HG02885 (cell line): ENCODE results near the gene TSPAN4.

Source experiments
- ATAC-seq: cut with Tn5 transposase; IDR thresholded peaks from one replicate; pipeline ENCODE4 v1.9.1; 2021; ENCODE audit warnings: mild to moderate bottlenecking; ENCODE audit not compliant: unreplicated experiment, poor library complexity

Gene TSPAN4

GRCh38 chr11:899724-900123, 57.1 kb downstream of the TSPAN4 start:
- ATAC-seq = no peak

- no peak for ATAC-seq
These were observed 57.9 kb downstream of the TSPAN4 start for GRCh38 chr11:900545-900944.

DNA sequence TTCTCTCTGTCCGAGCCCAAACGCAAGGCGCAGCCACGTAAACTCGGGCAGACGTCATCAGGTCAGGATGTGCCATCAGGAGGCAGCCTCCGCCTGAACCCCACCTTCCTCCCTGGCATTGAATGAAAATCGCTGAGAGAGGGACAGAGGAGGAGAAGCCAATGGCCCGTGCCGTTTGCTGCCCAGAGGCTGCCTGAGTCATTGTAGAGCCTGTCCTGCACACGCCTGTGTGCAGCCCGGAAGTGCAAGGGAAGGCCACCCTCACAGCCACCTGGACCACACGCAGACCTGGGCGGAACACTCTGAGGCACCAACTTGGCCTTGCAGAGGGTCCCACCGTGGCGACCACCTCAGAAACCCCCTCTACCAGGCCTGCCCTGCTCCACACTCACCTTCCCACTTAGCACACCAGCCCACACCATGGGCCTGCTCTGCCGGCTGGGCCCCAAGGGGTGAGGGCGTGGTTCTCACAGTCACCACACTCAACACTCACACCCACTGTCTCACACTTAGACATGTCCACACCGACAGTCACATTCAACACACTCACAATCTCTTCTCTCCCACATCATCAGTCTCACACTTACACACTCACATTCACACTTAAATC, 58.9 kb downstream of the TSPAN4 start:
- ATAC-seq = no peak

DNA sequence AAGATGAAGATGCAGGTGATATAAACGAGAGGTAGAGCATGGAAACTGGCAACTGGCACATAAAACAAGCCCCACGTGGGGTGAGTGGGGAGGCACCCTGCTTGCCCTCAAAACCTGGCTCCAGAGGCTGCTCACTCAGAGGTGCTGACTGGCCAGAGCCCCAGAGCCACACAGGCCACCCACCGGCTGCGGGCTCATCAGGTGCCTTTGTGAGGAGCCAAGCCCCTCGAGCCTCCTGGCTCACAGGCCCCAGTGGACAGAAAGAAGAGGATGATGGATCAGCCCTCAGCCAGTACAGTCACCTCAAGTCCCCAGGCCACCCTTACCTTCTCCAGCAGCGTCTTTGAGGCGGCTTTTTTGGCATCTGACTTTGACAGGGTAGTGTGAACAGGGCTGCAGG, 61.7 kb downstream of the TSPAN4 start:
- no peak for ATAC-seq

- ATAC-seq = no peak
These were observed 63.3 kb downstream of the TSPAN4 start for GRCh38 chr11:905952-906351.

DNA sequence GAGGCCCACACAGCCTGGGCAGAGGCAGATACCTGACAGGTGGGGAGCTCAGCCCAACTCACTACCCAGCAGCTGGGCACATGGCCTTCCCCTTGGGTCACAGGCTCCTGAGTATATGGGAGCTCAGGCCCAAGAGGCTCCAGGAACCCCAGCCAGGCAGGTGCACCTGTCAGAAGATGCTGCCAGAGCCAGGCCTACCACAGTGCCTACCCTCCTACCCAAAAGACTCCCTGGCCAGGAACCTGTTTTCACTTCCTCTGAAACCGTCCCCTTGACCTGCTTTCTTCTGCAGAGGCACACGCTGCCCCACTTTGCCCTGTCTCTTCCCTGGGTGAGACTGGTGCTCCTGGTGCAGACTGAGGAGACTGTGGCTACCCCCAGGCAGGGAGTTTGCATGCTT, 65.0 kb downstream of the TSPAN4 start:
- ATAC-seq = no peak

DNA sequence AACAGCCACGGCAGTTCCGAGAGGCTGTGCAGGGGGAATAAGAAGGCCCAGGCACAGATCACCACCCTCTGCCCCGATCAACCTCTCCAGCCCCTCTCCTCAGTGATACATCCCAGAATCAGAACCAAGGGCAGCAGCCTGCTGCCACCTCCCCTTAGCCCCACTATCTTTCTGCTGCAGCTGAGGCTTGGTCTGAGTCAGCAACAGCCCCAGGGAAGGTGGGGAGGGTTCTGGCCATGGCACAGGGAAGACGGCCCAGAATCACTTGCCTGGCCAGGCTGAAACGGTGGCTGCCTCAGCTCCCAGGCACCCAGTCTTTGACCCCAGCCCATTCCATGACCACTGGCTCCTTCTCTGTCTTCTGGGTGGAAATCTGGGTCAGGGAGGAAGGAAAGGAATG, 65.6 kb downstream of the TSPAN4 start:
- no peak for ATAC-seq

DNA sequence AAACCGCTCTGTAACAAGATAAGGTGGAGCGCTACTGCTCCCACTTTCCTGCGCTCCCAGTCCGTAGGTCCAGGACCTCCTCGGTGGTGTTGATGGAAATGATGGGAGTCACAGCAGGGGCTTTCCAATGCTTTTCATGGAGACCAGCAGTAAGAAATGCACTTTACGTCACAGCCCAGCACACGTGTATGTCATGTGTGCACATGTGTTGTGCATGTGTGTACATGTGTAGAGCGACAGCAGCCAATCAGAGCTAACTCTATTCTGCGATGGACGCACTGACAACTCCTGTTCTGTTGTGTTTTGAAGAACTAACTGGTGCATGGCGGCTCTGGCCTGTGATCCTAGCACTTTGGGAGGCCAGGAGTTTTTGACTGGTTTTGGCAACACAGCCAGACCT, 66.8 kb downstream of the TSPAN4 start:
- ATAC-seq = no peak

GRCh38 chr11:910044-910588, 67.5 kb downstream of the TSPAN4 start:
- ATAC-seq = no peak

GRCh38 chr11:910589-911030, 68.0 kb downstream of the TSPAN4 start, which contains the start of gene CHID1:
Gene CHID1 (minus strand): TSS chr11:910810. CDS start chr11:904816, 5,994 bp downstream.
- ATAC-seq = peak; percentile 90

DNA sequence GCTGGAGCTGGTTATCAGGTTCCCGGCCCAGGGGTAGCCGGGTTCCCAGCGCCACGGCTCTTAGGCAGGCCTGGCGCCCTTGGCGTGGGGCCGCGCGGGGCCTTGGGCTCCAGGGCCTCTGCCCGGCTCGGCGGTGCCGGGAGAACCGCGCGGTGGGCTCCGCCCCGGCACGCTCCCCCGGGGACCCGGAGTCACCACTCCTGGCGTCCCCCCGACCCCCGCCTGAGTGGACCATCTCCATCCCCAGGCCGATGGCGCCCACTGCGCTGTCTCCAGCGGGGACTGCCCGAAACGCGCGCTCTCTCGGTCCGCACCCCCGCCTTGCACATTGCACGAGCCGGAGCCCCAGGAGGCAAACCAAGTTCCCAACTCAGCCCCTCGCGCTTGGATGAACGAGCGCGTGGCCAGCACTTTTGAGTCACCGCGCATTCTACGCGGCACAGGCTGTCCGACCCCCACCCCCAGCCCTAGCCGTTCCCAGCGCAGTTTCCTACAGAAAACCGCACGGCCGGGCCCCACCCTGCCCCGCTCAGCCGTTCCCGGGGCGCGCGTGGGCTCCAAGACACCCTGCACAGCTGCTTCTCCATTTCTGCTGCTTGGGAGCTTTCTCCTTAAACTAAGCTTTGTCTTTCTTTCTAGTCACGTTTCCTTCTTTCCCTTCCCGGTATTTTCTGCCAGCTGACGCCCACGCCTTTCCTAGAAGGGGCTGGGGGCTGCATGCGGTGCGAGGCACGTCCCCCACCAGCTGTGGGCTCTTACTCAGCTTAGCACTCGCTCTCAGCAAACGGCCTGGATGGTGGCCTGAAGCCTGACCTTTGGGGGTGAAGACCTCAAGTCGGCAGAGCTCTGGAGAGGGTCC, 68.6 kb downstream of the TSPAN4 start:
- ATAC-seq = peak; percentile 42

- ATAC-seq = no peak
These were observed 69.2 kb downstream of the TSPAN4 start for GRCh38 chr11:911890-912219.

GRCh38 chr11:912266-912665, 69.6 kb downstream of the TSPAN4 start:
- no peak for ATAC-seq

- ATAC-seq = no peak
These were observed 70.4 kb downstream of the TSPAN4 start for GRCh38 chr11:913043-913442.

DNA sequence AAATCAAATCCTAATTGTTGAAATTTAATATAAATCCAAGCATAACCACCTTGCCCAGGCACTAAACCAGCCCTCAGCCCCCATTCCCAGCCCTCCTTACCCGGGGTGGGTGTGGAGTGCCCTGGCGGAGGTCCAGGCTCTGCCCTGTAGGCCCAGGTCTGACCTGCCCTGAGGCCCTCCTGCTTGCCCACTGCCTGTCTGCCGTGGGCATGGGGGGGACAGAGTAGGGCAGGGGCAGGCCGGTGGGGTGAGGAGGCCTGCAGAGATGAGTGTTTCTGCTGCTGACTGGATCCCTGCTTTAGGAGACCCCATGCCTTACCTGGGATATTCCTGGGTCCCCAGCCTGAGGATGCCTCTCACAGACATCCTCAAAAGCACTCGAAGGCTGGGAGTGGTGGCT, 71.6 kb downstream of the TSPAN4 start:
- ATAC-seq = no peak

GRCh38 chr11:914747-915501, 72.3 kb downstream of the TSPAN4 start:
- no peak for ATAC-seq
